Mammary epithelial cell (primary cell): ENCODE results near the gene SORCS1.

Source experiments
- CTCF ChIP-seq, 2 donors: IDR thresholded peaks in 1 of 2; conservative IDR thresholded peaks in 1 of 2; 2 replicates each; pipeline ENCODE4 v1.5.1; 2011 to 2012; ENCODE audit warnings: inconsistent platforms in 2 of 2, low read length in 2 of 2, mild to moderate bottlenecking in 2 of 2, control low read depth in 1 of 2, low read depth in 1 of 2; ENCODE audit not compliant: insufficient read depth in 1 of 2; ENCODE audit errors: extremely low read depth in 1 of 2
- EZH2 ChIP-seq: IDR thresholded peaks from 2 replicates; pipeline ENCODE4 v1.6.1; 2012; ENCODE audit warnings: low read length, inconsistent platforms, borderline replicate concordance

GRCh38 chr10:107043461-107043860 lies 121.0 kb downstream of the SORCS1 start:
- TF ChIP-seq CTCF (conservative IDR thresholded peaks at IDR 0.05 in 1 of 2, IDR thresholded peaks at IDR 0.05 in 1 of 2; ENCODE audit: extremely low read depth in 1 of 2, insufficient read depth in 1 of 2, low read depth in 1 of 2, low read length in 2 of 2) (no peak), EZH2 (no peak)
